Measurements from ENCODE around the gene CDKL5. TPM values are rescaled to one million over a fixed set of nuclear protein-coding genes. Genes with fewer than 3 reads are reported as not detected.

CDKL5 gene
- total and polyA plus RNA-seq, 2 experiments from 2014 or later = 7.5 to 13.7 TPM

GRCh38 chrX:18702362-18703195, 277.2 kb downstream of the CDKL5 start:
- Mint-ChIP-seq H3K9me3 (no peaks in the 10 kb centered on the region), H3K36me3 (ENCODE audit: low read depth) (no peaks in the 10 kb centered on the region), H3K4me1 (peaks cover 11% of the 10 kb centered on the region), H3K27ac (no peak overlapping the region), H3K4me3 (no peak overlapping the region), H3K27me3 (ENCODE audit: insufficient read depth, low read depth, poor library complexity) (no peaks in the 10 kb centered on the region)
- H4K20me1 ChIP-seq (replicated peaks; ENCODE audit: insufficient read depth) = no peaks in the 10 kb centered on the region
- DNase-seq (ENCODE audit: low spot score) (no peak), ATAC-seq (no peak)
- no peak overlapping the region for H3K27ac ChIP-seq (ENCODE audit: low read depth)
- no peaks in the 10 kb centered on the region for H3K36me3 ChIP-seq (ENCODE audit: insufficient read depth)
- TF ChIP-seq STAT1 (IDR thresholded peaks at IDR 0.05; ENCODE audit: unreplicated experiment) = no peak
- TF ChIP-seq ZNF114 (CRISPR knock-in tag; IDR thresholded peaks at IDR 0.05) = no peak
- TF ChIP-seq NANOG (IDR thresholded peaks at IDR 0.05; ENCODE audit: borderline replicate concordance) = no peak
- no peak for TF ChIP-seq POLR2AphosphoS5 (IDR thresholded peaks at IDR 0.05; ENCODE audit: low read depth)
- TF ChIP-seq, protein P1, sequence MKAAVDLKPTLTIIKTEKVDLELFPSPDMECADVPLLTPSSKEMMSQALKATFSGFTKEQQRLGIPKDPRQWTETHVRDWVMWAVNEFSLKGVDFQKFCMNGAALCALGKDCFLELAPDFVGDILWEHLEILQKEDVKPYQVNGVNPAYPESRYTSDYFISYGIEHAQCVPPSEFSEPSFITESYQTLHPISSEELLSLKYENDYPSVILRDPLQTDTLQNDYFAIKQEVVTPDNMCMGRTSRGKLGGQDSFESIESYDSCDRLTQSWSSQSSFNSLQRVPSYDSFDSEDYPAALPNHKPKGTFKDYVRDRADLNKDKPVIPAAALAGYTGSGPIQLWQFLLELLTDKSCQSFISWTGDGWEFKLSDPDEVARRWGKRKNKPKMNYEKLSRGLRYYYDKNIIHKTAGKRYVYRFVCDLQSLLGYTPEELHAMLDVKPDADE (IDR thresholded peaks at IDR 0.05) = no peak
- TF ChIP-seq, protein P2, sequence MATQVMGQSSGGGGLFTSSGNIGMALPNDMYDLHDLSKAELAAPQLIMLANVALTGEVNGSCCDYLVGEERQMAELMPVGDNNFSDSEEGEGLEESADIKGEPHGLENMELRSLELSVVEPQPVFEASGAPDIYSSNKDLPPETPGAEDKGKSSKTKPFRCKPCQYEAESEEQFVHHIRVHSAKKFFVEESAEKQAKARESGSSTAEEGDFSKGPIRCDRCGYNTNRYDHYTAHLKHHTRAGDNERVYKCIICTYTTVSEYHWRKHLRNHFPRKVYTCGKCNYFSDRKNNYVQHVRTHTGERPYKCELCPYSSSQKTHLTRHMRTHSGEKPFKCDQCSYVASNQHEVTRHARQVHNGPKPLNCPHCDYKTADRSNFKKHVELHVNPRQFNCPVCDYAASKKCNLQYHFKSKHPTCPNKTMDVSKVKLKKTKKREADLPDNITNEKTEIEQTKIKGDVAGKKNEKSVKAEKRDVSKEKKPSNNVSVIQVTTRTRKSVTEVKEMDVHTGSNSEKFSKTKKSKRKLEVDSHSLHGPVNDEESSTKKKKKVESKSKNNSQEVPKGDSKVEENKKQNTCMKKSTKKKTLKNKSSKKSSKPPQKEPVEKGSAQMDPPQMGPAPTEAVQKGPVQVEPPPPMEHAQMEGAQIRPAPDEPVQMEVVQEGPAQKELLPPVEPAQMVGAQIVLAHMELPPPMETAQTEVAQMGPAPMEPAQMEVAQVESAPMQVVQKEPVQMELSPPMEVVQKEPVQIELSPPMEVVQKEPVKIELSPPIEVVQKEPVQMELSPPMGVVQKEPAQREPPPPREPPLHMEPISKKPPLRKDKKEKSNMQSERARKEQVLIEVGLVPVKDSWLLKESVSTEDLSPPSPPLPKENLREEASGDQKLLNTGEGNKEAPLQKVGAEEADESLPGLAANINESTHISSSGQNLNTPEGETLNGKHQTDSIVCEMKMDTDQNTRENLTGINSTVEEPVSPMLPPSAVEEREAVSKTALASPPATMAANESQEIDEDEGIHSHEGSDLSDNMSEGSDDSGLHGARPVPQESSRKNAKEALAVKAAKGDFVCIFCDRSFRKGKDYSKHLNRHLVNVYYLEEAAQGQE (IDR thresholded peaks at IDR 0.05; ENCODE audit: unreplicated experiment) = no peak
- TF ChIP-seq ZNF331 (CRISPR knock-in tag; IDR thresholded peaks at IDR 0.05; ENCODE audit: low read depth) = no peak
- no peak for TF ChIP-seq JUNB (IDR thresholded peaks at IDR 0.05; ENCODE audit: unreplicated experiment)
- no peak for TF ChIP-seq CREB1 (CRISPR knock-in tag; IDR thresholded peaks at IDR 0.05; ENCODE audit: low read depth)
- TF ChIP-seq, protein P3, sequence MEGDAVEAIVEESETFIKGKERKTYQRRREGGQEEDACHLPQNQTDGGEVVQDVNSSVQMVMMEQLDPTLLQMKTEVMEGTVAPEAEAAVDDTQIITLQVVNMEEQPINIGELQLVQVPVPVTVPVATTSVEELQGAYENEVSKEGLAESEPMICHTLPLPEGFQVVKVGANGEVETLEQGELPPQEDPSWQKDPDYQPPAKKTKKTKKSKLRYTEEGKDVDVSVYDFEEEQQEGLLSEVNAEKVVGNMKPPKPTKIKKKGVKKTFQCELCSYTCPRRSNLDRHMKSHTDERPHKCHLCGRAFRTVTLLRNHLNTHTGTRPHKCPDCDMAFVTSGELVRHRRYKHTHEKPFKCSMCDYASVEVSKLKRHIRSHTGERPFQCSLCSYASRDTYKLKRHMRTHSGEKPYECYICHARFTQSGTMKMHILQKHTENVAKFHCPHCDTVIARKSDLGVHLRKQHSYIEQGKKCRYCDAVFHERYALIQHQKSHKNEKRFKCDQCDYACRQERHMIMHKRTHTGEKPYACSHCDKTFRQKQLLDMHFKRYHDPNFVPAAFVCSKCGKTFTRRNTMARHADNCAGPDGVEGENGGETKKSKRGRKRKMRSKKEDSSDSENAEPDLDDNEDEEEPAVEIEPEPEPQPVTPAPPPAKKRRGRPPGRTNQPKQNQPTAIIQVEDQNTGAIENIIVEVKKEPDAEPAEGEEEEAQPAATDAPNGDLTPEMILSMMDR (conservative IDR thresholded peaks at IDR 0.05; ENCODE audit: low read depth in 2 of 2) = no peak
- no peak for TF ChIP-seq EZH2 (IDR thresholded peaks at IDR 0.05; ENCODE audit: low read depth, unreplicated experiment)
- TF ChIP-seq EZH2phosphoT487 (IDR thresholded peaks at IDR 0.05; ENCODE audit: unreplicated experiment) = no peak
- no peaks in the 10 kb centered on the region for H3F3A ChIP-seq (replicated peaks; ENCODE audit: low read depth)
- no peaks in the 10 kb centered on the region for H3K79me2 ChIP-seq (replicated peaks; ENCODE audit: insufficient read depth)
- no peak overlapping the region for H2AFZ ChIP-seq
- no peak overlapping the region for H3K4me2 ChIP-seq
- no peaks in the 10 kb centered on the region for H3K9me2 ChIP-seq (ENCODE audit: insufficient read depth)
- no peak overlapping the region for H3K4me3 ChIP-seq
- H3K4me1 ChIP-seq (ENCODE audit: insufficient read depth) = no peaks in the 10 kb centered on the region
- no peaks in the 10 kb centered on the region for H3K27me3 ChIP-seq (ENCODE audit: insufficient read depth)

Small RNA genes within 50 kb of the gene (small RNA-seq; reads per million reads assigned to genes)
- not detected for gene RF00019 (ENCODE audit: low replicate concordance)

Other genes with a start within 250 kb of the CDKL5 start
- gene BEND2, start 204.7 kb upstream of the CDKL5 start, total RNA-seq (2014; rRNA removed; shearing (Covaris generic)) = not detected in 2 replicates
- not detected in 2 replicates for gene BEND2, start 204.7 kb upstream of the CDKL5 start, polyA plus RNA-seq (2016; fragmentation: Nextera tagmentation; extraction: Ambion mirVana)
- 21.5 and 26.2 TPM in 2 replicates for gene SCML2, start 70.9 kb upstream of the CDKL5 start, total RNA-seq (2014; rRNA removed; shearing (Covaris generic))
- gene SCML2, start 70.9 kb upstream of the CDKL5 start, polyA plus RNA-seq (2016; fragmentation: Nextera tagmentation; extraction: Ambion mirVana) = 18.1 and 20.3 TPM in 2 replicates
- gene RS1, start 246.5 kb downstream of the CDKL5 start, total RNA-seq (2014; rRNA removed; shearing (Covaris generic)) = not detected in 2 replicates
- not detected in 2 replicates for gene RS1, start 246.5 kb downstream of the CDKL5 start, polyA plus RNA-seq (2016; fragmentation: Nextera tagmentation; extraction: Ambion mirVana)

Data from GM23338 (cell line).